ENCODE results near the gene ADPRS.

The ADPRS gene

DNA sequence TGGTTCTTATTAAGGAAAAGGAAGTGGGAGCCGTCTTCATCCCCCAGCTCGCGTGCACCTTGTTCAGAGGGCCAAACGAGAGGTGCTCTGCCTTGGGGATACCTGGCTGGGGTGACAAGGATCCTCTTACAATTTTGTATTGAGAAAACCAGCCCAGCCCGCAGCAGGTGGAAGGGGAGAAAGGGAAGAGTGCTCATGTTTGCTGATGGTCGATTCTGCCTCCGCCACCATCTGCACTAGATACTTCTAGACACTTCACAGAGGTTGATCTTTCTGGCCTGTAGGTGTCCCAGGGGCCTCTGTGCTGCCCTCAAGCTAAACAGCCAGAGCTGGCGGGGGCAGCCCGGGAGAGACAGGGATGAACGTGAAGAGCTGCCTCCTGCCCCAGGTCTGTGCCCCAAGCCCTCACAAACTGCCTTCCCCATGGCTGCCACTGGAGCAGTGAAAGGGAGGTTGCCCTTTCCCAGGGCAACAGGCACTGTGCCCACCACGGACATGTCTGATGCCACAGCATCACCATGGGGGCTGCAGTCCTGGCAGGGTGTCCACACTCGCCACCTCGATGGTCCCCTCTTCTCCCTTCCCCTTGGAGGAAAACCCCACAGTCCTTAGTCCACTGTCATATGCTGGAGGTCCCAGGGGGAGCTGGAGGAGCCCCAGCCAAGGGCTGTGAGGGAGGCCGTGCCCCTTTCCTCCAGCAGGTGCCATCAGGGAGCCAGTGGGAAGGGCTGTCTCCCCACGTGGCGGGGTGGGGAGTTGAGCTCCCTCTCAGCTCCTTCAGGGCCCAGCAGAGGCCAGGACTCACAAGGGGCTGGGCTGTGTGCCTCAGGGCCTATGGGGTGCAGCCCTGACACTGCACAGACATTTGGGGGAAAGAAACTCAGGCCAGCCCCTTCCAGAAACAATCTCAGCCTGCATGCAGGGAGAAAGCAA, 8.1 kb downstream of the ADPRS start:
- no peak for DNase-seq (ENCODE audit: low read depth)
- TF ChIP-seq, protein P1, sequence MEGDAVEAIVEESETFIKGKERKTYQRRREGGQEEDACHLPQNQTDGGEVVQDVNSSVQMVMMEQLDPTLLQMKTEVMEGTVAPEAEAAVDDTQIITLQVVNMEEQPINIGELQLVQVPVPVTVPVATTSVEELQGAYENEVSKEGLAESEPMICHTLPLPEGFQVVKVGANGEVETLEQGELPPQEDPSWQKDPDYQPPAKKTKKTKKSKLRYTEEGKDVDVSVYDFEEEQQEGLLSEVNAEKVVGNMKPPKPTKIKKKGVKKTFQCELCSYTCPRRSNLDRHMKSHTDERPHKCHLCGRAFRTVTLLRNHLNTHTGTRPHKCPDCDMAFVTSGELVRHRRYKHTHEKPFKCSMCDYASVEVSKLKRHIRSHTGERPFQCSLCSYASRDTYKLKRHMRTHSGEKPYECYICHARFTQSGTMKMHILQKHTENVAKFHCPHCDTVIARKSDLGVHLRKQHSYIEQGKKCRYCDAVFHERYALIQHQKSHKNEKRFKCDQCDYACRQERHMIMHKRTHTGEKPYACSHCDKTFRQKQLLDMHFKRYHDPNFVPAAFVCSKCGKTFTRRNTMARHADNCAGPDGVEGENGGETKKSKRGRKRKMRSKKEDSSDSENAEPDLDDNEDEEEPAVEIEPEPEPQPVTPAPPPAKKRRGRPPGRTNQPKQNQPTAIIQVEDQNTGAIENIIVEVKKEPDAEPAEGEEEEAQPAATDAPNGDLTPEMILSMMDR (IDR thresholded peaks at IDR 0.05; ENCODE audit: low read depth, low read length, missing control alignments): peak; percentile 33
- in situ Hi-C loops (cut with HindIII; ENCODE audit: low sequenced_read_pairs): no loop called here
- H3K4me3 ChIP-seq (ENCODE audit: low read depth, low read length): no peak overlapping the region

DNA sequence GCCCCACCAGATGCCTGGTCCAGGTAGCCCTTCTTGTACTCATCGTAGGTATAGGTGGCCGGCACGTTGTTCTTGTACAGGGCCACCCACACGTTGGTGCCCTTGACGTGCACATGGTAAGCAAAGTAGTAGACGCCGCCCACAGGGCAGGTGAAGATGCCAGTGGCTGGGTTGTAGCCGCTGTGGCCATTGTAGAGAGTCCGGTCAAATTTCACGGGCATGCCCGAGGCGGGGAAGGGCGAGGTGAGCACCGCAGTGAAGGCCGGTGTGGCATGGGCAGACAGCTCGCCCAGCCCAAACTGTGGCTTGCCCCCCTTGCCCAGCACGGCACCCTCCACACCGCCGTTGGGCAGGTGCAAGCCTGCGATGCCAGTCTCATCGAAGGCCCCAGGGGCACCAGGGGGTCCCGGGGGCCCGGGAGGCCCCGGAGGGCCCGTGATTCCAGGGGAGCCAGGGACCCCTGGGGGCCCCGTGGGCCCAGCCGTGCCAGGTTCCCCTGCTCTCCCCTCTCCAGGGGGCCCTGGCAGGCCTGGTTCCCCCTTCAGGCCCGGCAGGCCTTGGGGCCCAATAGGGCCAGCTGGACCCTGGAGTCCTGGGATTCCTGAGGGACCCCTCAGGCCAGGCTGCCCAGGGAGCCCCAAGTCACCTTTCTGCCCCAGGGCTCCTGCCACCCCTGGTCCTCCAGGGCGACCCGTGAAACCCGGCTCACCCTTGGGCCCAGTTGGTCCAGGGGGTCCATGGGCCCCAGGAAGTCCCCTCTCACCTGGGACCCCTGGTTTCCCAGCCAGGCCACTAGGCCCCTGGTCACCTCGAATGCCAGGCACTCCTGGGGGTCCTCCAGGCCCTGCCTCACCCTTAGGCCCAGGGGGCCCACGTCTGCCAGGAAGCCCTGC, 9.2 kb downstream of the ADPRS start:
- DNase-seq (ENCODE audit: low read depth): no peak
- in situ Hi-C loops (cut with HindIII; ENCODE audit: low sequenced_read_pairs): no loop called here
- TF ChIP-seq, protein P1 (IDR thresholded peaks at IDR 0.05; ENCODE audit: low read depth, low read length, missing control alignments): no peak
- no peak overlapping the region for H3K4me3 ChIP-seq (ENCODE audit: low read depth, low read length)

DNA sequence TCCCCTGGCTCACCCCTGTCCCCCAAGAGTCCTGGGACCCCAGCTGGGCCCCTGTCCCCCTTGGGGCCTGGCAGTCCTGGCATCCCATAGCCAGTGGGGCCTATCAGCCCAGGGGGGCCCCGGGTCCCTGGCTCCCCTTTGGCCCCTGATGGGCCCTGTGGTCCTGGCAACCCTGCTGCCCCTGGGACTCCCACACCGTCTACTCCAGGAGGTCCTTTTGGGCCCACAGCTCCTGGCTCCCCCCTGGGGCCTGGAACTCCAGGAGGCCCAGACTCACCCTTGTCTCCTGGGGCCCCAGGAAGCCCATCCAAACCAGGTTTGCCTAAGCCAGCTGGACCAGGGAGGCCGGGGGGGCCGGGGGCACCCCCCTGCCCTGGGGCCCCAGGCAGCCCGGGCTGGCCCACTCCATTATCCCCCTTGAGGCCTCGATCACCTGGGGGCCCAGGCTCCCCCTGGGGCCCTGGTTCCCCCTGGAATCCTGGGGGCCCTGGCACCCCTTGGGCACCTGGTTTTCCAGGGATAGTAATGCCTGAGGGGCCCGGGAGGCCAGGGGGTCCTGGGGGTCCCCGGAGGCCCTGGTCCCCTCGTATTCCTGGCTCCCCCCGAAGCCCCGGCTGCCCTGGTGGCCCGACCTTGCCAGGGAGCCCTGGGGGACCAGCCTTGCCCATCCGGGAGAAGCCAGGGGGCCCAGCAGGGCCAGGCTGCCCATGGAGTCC, 10.1 kb downstream of the ADPRS start:
- in situ Hi-C loops (cut with HindIII; ENCODE audit: low sequenced_read_pairs): no loop called here
- TF ChIP-seq, protein P1 (IDR thresholded peaks at IDR 0.05; ENCODE audit: low read depth, low read length, missing control alignments): no peak
- DNase-seq (ENCODE audit: low read depth): no peak
- H3K4me3 ChIP-seq (ENCODE audit: low read depth, low read length): no peak overlapping the region

DNA sequence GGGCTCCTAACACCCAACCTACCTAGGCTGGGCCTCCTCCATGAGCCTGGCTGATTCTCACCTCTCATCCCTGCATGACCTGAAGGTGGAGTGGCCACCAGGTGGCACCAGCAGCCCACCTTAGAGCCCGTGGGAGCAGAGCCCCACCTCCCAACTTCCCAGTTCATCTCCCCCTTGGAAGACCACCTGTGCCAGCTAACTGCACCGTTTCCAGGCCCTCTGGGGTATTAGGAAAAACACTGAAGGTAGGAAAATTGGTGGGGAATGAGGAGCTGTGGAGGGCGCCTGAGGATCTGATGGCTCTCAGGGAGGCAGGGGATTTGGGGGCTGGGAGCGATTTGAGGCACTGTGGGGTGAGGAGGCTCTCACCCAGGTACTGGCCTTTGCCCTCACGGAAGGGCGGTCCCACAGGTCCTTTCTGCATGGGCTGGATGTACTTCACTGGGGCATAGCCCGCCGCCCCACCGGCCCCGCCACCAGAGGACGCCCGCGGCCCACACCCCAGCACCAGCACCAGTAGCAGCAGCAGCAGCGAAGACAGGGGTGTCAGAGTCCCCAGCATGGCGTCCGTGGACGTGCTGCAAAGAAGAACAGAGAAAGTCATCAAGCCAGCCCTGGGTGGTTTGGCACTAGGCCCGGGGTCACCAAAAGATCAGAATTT, 11.1 kb downstream of the ADPRS start:
- H3K4me3 ChIP-seq (ENCODE audit: low read depth, low read length): no peak overlapping the region
- TF ChIP-seq, protein P1 (IDR thresholded peaks at IDR 0.05; ENCODE audit: low read depth, low read length, missing control alignments): peak; percentile 73
- no peak for DNase-seq (ENCODE audit: low read depth)
- in situ Hi-C loops (cut with HindIII; ENCODE audit: low sequenced_read_pairs): no loop called here

DNA sequence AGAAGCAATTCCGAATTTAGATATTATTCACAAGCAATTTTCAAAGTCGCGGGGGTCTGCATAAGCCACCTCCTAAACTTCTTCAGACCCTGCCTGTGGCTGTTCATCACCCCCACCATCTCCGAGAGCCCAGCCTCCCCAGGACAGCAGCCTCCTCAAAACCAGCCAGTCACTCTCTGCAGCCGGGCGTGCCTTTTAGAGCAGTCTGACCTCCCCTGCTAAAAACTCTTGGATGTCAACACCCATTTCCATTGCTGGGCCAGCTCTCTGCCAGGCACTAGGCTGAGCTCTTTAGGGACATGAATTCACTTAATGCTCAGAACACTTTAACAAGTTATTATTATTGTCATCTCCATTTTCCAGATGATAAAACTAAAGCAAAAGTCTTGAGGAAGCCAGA, 11.7 kb downstream of the ADPRS start:
- in situ Hi-C loops (cut with HindIII; ENCODE audit: low sequenced_read_pairs): no loop called here
- H3K4me3 ChIP-seq (ENCODE audit: low read depth, low read length): no peak overlapping the region
- TF ChIP-seq, protein P1 (IDR thresholded peaks at IDR 0.05; ENCODE audit: low read depth, low read length, missing control alignments): no peak
- DNase-seq (ENCODE audit: low read depth): no peak

All from astrocyte of the cerebellum (primary cell).